Endometrium (tissue), 2 donors: ENCODE data around the gene STK39.

ENCODE experiments used
- FAIRE-seq: peaks from 2 replicates; lab custom pipeline; 2012; peaks lifted over from hg19 to GRCh38; lab: Jason Lieb, UNC
- donor health status: control.
- donor health status: control.

STK39 gene

DNA sequence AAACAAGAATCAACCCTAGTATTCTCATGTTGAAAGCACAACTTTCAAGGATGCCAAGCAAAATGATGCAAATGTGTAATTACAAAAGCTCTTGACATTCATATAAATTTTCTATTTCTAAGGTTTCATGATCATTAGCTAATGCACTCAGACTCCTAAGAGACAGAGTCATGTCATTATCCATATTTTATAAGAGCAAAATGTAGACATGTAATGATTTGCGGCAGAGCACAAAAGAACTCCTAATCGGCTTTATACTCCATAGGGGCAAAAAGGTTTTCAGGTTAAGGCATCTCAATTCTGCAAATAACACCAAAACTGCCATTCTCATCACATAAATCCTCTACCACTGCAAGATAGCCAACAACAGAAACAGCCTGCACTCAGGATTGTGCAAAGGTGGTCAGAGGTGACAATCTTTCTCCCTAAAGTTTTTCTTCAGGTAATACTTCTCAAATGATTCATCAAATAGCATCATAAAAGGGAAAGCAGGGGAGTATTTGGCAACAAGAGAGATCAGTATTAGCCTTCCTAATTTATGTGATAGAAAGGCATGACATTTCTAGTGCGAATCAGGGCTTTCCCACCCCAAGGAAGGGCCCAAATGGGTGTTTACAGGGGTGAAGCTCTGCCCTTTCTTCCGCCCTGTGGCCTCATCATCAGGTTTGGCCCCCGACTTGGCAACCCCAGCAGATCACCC lies 64.7 kb downstream of the STK39 start:
- no peak for FAIRE-seq

DNA sequence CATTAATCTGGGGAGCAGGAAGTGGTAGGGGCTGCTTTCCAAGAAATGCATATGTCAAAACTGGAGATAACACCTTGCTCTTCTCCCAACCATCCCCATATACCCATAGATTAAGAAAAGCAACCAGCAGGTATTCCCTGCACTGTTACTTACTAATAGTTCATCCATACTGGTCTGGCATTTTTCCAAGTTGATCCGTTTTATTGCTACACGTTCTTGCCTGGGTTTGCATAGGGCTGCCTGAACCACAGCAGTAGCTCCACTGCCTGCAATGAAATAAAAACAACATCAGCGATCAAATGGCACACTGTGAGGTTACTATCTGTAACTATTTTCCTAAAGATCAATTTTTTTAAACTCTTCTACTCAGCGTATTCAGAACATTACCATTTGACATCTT lies 65.6 kb downstream of the STK39 start:
- no peak for FAIRE-seq

DNA sequence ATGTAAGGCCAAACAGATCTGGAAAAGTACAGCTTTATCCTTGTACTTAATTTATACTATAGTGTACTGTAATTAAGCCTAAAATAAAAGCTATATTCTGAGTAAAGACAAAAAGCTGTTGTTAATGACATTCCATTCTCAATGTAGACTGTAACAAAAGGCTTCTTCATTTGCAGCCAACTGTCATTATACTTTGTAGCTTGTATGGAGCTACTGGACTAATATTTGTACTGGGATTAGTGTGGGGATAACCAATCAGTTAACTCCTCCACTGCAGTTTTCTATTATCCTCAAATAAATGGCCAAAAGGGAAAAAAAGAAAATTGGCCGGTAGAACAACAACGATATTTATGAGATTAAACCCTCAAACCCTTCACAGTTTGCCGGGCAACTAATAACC lies 66.5 kb downstream of the STK39 start:
- no peak for FAIRE-seq

DNA sequence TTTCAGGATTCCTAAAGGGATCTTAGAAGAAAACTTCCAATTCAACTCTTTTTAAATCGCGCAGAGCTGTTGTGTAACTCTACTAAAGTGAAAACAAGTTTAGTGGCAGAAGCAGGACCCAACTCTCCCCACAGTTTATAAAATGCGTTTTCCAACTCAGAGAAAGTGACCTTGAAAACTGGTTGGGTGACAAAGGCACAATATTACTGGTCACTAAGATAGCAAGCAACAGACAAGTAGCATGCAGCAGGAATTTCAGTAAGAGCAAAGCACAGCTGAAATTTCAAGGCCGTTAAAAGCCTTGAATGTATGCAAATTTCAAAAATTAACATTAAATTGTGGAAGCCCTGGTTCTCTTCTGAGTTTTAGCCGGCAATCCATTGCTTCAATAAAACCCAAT lies 66.9 kb downstream of the STK39 start:
- no peak for FAIRE-seq

DNA sequence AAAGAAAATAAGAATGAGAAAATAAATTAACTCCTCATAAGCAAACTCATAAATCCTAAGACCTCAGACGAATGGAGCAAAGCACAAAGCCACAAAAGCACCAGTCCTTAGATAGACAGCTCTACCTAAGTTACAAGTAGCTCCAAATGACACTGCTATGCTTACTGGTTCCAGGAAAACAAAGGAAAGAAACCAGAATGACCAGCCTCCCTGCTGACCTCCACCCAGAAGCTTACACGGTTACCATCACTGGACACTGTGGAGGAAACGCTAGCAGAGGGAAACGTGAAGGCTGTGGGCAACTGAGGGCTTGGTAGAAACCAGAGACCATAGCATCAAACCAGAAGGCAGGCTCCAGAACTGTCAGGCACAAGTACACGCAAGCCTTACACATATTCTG lies 67.8 kb downstream of the STK39 start:
- no peak for FAIRE-seq

DNA sequence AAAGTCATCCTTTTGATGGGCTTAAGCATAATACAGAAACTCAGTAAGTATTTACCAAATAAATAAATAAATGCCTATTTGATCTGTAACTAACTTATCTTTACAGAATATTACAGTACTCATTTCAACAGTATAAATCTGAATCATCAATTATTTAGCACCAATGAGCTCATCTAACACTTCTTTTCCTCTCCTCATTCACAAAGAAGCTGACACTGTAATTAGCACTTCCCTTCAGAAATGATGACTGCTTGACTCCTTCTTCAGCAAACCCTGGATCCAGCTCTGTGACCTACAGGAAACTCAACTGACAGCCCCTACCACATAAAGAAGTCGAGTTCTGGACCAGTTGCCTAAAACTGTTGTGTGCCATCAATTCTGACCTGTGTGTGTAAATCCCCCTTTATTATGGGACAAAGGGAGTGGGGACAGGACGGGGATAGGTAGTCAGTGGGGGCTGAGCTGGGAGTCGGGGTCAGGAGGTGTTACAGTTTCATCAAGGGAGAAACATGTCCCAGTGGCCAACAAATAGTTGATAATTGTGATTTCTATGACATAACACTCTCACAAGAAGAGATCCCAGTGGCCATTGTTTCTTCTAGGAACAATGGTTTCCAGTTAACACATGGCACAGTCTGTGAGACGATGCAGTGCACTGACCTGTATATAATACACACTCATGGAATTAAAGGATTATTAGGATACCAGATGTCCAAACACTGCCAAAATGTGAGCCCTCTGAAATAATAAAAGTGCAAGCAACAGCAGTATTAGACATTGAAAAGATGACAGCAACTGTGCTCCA lies 68.7 kb downstream of the STK39 start:
- FAIRE-seq = no peak

DNA sequence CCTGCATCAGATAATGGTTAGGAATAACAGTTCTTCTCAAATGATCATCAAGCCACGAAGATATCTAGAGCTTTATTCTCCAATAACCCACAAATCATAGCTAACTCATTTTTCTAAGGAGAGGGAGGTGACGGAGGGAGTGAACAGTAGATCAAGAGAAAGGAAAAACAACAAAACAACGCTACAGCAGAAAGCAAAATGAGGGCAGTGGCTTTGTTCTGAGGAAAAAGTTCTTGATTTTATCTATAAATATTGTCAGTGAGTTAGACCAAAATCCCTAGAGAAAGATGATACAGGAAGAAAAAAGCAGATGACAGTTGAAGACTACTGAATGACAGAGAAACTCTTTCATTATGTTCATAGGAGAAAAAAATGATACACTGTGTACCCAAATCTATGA lies 71.0 kb downstream of the STK39 start:
- FAIRE-seq = no peak

DNA sequence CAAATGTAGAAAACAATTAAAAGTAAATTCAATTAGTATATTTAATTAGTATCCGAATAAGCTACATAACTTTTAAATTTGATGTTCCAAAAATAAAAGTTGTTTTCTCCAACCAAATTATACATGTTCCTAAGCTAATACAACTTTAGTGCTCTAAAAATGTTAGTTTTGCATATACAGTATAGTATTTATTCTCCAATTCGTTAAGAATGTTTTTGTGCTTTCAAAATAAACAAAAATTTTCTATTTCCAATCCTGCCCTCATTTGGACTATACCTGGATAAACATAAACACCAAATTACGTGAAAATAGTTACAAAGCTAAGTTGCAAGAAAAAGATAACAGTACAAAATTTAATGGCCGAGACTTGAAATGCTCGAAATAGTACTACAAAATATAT lies 71.9 kb downstream of the STK39 start:
- FAIRE-seq = no peak

DNA sequence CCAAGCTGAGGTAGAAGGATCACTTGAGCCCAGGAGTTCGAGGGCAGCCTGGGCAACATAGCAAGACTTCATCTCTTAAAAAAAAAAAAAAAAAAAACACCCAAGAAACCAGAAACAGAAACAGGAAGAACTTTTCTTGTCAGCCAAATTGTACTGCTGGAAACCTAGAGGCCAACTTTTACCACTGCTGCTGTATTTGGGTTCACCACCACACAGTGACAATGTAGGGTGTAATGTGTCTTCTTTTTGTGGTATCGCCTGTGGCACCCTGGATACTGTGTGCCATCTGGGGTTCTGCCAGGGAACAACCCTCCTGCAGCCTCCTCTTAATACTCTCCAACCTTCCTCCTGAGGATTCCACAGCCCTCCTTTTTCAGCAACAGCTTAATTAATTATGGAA lies 72.6 kb downstream of the STK39 start:
- FAIRE-seq = no peak

DNA sequence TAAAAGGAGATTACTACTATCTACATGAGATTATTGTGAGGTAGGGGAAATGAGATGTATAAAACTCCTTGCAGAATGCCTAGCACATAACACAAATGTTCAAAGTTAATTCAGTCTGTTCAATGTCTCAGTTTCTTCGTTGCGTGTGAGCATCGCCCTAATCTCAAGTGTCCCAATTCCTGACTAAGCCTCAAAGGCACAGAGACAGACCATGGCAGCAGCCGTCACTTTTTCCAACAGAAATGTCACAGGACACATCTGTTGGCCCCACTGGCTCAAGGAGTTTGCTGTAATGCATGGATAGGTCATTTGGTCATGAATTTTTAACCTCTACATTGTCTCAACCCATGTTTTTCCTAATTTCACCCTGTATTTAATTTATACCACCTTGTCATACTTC lies 75.3 kb downstream of the STK39 start:
- FAIRE-seq = no peak

DNA sequence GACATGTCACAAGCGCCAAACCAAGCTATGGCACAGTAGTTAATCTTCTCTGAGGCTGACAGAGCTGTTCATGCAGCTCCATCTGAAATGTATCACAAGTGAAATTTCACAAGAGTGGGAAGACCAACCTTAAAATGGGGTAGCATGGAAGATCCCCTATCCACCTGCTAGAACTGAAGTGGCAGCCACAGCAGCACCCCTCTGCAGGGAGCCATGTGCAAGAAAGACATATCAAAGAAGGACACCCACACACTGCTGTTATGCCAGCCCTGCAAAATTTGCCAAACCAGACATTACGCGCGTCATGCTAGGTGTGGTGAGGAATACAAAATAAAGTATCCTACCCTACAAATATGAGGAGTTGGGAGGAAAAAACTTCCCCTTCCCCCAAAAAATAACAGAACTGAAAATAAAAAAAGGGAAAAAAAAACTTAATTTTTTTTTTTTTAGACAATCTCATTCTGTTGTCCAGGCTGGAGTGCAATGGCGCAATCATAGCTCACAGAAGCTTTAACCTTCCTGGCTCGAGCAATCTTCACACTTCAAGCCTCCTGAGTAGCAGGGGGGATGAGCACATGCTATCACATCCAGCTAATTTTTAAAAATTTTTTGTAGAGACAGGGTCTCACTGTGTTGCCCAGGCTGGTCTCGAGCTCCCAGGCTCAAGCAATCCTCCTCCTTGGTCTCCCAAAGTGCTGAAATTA lies 76.2 kb downstream of the STK39 start:
- no peak for FAIRE-seq

DNA sequence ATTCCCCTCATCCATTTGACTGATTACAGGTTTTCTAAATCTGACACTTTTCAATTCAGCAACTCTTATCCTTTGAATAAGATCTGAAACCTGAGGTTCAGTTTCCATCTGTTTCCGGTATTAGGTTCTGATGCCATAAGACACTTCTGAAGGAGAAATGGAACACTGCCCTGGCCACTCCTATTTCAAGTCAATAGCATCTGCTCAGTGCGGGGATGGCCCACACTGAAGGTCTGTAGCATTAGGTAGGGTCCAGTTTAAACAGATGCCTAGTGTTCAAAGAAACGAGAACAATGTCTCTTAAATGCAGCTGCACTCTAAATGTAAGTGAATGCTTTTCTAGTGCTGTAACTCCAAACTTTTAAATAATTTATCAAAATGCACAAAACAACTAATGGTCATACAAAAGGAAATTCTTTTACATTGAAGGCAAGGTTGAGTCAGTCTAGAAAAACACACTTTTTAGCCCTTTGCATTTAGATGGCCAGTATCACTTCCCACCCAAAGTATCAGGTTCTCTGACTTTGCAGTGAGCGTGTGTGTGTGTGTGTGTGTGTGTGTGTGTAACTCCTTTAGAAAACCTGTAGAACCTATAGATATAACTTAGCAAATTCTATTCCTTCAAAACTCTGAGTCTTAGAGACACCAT lies 78.2 kb downstream of the STK39 start:
- no peak for FAIRE-seq

DNA sequence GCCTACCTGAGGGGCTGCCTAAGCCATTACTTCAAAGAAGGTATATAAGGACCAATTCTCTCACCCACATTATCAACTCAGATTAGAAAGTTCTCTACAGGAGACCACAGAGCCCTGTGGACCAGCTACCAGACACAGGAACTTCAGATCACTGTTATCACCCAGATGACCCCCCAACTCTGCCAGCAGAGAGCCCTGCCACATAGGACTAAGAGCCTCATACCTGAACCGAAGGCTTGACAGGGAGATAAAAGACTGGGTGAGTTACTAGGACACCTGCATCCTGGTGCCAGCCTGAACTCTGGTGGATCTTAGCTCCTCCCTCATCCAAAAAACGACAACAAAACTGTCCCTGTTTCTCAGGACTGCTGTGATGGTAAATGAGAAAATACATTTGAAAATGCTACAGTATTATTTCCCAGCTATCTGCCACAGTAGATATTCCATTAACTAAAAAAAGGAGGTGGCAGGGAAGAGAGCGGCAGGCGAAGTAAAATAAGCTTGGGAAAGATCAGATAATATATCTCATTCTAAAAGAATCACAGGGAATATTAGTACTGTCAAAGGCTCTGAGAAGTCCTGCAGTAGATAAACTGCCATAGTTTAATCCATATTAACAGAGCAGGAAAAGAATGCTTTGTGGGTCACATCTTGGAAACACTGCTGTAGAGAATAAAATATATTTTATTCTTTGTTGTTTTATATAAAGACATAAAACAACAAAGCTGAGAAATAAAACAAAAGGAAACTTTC lies 79.7 kb downstream of the STK39 start:
- no peak for FAIRE-seq

DNA sequence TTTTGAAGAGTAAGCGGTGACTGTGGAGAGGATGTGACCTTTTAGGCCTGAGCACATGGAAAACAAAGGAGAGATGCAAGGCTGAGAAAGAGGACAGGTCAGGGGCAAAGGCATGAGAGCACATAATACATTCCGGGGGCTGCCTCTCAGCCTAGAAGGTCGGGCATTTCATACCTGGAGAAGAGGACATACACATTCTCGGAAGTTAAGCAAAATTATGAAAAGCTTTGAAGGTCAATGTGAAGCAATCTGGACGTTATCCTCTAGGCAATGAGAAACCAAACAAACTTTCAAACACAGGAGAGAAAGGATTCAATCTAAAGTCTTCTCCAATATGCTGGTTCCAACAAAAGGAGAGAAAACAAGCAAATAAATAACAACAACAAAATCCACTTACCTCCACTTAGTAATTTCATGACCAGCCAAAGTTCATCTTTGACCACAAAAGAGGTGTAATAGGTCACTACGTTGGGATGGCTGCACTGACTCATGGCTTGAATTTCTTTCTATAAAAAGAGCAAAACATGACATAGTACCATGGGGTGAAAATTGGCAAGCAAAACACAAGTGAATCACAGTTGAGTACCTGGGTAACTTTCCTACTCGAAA lies 80.4 kb downstream of the STK39 start:
- no peak for FAIRE-seq

DNA sequence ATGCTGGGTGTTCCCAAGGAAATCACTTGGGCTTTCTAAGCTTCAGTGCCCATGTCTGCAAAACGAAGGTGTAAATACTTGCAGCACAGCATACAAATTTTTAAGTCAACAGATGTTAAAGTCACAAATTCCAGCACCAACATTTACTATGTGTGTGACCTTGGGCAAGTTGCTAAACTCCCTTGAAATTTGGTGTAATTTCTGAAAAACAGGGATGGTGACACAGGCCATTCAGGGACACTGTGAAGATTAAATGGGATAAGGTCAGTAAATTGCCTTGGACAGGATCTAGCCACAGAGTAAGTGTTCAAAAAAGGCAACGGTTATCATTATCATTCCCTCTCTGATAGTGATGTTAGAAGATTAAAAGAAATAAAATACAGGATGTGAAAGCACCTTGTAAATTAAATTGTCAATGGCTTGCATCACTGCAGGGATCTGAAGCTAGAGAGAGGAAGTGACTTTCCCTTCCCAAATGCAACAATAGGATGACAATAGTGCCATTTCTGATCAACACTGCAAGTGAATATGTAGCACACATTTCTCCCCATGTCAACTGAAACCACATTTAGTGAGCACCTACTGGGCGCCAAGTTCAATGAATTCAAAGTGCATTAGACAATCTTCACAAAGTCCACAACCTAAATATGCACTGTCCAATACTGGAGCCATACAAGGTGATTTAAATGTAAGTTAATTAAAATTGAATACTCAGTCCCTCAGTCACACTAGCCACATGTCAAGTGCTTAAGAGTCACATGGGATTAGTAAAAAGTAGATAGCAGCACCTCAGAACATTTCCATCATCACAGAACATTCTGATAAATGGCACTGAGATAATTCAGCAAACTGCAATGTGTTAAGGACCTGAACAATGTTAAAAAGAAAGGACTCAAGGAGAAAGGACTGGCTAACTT lies 81.2 kb downstream of the STK39 start:
- FAIRE-seq = no peak

DNA sequence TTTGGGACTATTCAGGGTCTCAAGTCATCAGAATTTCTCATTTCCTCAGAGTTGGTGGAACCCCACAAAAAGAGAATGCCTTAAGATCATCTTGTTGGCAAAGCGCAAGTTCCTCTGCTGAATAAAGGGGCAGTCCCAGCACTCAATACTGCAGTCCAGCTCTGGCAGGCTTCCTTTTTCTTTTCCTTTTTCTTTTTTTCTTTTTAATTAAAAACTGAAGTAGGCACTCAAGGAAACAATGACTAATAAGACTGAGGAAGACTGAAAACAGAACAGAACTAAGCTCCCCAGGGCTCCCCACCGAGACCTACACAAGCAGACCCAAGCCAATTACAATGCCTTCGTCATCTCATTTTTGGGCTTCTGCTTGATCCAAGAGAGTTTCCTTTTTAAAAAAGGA lies 82.0 kb downstream of the STK39 start:
- FAIRE-seq = no peak

DNA sequence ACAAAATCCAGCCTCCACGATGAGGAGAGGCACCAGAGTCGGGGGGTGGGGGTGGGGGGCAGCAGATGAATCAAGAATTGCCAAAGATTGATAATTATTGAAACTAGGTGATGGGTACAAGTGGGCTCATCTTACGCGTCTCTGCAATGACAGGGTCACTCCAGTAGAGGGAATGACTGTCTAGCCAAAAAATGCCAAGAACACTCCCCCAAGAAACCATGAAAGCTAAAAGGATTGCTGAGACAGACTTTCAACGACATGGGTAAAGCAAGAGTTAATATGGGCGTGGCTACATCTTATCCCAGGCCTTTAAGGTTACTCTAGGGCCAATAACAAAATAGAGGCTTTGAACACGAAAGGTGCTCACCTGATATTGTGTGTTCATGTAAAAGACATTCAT lies 86.5 kb downstream of the STK39 start:
- no peak for FAIRE-seq

DNA sequence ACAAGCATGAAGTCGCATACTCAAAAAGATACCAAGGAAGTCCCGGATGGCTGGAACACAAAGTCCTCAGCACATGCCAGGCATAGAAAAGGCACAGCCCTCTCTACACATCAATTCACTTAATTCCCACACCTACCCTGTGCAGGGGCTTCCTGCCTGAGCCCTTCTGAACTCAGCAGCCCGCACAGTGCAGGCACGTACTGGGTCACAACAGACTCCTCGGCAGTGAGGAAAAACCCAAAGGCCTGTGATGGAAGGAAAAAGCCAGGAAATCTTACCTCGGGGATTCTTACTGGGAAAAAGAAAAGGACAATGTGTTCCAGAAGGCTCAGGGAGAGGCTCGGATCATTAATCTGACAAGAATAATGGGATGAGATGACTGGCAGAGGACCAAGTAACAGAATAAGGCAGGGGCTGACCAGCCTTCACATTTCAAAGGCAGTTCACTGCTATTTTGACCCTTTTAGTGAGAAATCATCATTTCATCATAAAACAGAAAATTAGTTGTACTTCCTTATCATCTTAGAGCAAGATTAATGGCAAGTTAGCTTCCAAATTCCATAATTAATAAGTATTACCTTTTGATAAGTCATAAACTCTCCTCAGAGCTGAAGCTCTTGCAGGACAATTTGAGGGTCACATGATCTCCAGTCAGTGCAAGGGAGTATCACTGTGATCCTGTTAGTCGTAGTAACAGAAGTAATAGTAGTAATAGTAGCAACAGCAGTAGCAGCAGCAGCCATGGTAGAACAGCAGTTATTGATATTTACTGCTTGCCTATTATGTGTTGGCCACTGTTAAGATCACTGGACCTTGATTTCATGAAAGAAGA lies 87.4 kb downstream of the STK39 start:
- FAIRE-seq = no peak

DNA sequence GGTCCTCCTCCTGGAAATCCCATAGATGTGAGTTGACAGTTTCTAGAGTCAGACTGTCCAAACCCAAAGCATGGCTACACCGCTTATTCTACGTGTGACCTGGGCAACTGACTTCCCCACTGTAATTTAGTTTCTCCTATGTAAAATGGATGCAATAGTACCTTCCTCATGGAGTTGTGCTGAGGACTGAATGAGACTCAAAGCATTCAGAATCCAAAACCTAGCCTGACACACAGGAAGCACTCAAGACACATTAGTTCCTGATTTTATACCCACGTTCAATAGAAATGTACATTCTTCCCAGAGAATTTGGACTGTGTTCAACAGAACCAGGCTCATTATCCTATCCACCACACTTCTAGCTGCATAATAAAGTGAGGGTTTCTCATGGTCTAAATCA lies 88.8 kb downstream of the STK39 start:
- FAIRE-seq = no peak

DNA sequence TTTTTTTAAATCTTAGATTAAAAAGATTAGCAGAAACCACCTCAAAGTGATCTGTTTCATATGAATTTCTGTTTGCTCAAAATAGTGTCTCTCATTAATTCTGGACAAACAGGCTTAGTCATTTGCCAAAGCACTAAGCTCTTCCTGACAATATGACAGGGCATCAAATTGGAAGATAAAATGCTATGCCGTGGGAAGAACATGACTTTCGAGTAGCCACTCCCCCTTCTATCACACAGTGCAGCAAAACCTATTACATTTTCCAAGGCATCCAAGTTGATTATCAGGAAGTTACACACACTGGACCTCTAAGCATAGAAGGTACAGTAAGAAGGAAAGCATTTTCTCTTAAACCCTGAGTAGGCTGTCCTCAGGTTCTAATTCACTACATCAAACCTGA lies 89.5 kb downstream of the STK39 start:
- no peak for FAIRE-seq
